Dendritic cell treated with granulocyte-macrophage colony-stimulating factor and Interleukin-4, amounts not matched to agents 40 ng/mL and 50 ng/mL, for 4 days (primary cell): ENCODE data around the gene DDX31.

Source experiments
- H3K27ac Mint-ChIP-seq: one replicate; pipeline ENCODE4 v1.8.0; 2022; ENCODE audit warnings: mild to moderate bottlenecking, mixed read lengths
- H3K27me3 Mint-ChIP-seq: one replicate; pipeline ENCODE4 v1.8.0; 2022; ENCODE audit warnings: mild to moderate bottlenecking, mixed read lengths
- H3K36me3 Mint-ChIP-seq: one replicate; pipeline ENCODE4 v1.8.0; 2022; ENCODE audit warnings: low read depth, mixed read lengths
- H3K4me1 Mint-ChIP-seq: one replicate; pipeline ENCODE4 v1.8.0; 2022; ENCODE audit warnings: low read depth, mixed read lengths
- H3K4me3 Mint-ChIP-seq: one replicate; pipeline ENCODE4 v1.8.0; 2022; ENCODE audit warnings: mild to moderate bottlenecking, moderate library complexity, mixed read lengths
- H3K9me3 Mint-ChIP-seq: one replicate; pipeline ENCODE4 v1.8.0; 2022; ENCODE audit warnings: mixed read lengths
- intact Hi-C: fragments of 100-400 bp; cut with micrococcal nuclease; formaldehyde crosslinking; loops from one replicate; pipeline ENCODE4 v1.15.0; 2022

The DDX31 gene

GRCh38 chr9:132697230-132697629 is 27.4 kb upstream of the DDX31 start:
- no peaks in the 10 kb centered on the region for H3K4me1 Mint-ChIP-seq
- no peak overlapping the region for H3K4me3 Mint-ChIP-seq
- no peak overlapping the region for H3K27ac Mint-ChIP-seq
- H3K27me3 Mint-ChIP-seq, result peaks cover 2% of the 10 kb centered on the region
- H3K9me3 Mint-ChIP-seq, result peaks cover 33% of the 10 kb centered on the region
- intact Hi-C loops, result loop anchor here (10.0 kb wide), 1 partner anchor 98 kb away; no protein-coding TSS in a partner anchor
- peaks cover 6% of the 10 kb centered on the region for H3K36me3 Mint-ChIP-seq

DNA sequence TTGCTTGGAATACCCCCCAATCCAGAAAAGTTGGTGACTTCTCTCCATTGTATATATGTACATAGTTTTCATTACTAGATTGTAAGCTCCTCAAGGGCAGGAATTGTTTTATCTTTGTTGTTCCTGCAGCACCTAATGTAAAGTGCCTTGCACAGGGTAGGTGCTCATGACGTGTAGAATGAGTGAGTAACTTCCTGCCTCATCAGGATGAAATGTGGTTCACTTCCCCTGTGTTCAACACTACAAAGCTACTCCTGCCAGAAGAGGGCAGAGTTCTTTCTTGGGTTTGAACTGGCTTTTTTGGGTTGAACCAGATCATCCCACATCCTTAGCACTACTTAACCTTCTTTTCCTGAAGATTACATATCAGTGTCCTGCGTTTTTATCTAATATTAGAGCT is 24.4 kb upstream of the DDX31 start:
- Mint-ChIP-seq H3K9me3 (peaks cover 33% of the 10 kb centered on the region), H3K27ac (no peak overlapping the region), H3K27me3 (no peaks in the 10 kb centered on the region), H3K4me3 (no peak overlapping the region), H3K4me1 (peaks cover 6% of the 10 kb centered on the region), H3K36me3 (peaks cover 28% of the 10 kb centered on the region)
- intact Hi-C loops, result loop anchor here (10.0 kb wide), 1 partner anchor 101 kb away; no protein-coding TSS in a partner anchor

GRCh38 chr9:132690696-132691095 is 20.9 kb upstream of the DDX31 start:
- H3K4me1 Mint-ChIP-seq, result peaks cover 6% of the 10 kb centered on the region
- no peak overlapping the region for H3K27ac Mint-ChIP-seq
- H3K9me3 Mint-ChIP-seq, result no peaks in the 10 kb centered on the region
- intact Hi-C loops, result loop anchor here (10.0 kb wide), 1 partner anchor 104 kb away; no protein-coding TSS in a partner anchor
- H3K4me3 Mint-ChIP-seq, result no peak overlapping the region
- H3K27me3 Mint-ChIP-seq, result no peaks in the 10 kb centered on the region
- peaks cover 58% of the 10 kb centered on the region for H3K36me3 Mint-ChIP-seq

DNA sequence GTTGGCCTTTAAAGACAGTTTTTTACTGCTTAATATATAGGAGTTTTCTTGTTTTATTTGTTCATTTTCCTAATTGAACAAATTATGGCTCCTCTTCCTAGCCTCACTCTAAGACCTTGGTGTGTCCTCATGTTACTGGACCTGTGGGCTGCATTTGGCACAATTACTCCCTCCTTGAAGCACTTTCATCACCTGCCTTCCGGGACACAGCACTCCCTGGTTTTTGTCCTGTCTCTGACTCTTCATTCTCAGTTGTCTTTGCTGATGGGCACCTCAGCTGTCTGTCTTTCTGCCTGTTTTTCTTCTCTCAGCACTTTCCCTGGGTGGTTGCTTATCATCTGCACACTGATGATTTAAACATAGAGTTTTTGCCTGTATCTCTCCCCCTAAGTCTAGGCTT is 14.1 kb upstream of the DDX31 start:
- no peak overlapping the region for H3K4me3 Mint-ChIP-seq
- intact Hi-C loops, result no loop called here
- H3K36me3 Mint-ChIP-seq, result peaks cover 76% of the 10 kb centered on the region
- H3K9me3 Mint-ChIP-seq, result no peaks in the 10 kb centered on the region
- H3K27me3 Mint-ChIP-seq, result no peaks in the 10 kb centered on the region
- H3K27ac Mint-ChIP-seq, result no peak overlapping the region
- H3K4me1 Mint-ChIP-seq, result no peaks in the 10 kb centered on the region

- no peaks in the 10 kb centered on the region for H3K27me3 Mint-ChIP-seq
- H3K9me3 Mint-ChIP-seq, result no peaks in the 10 kb centered on the region
- intact Hi-C loops, result no loop called here
- no peaks in the 10 kb centered on the region for H3K4me1 Mint-ChIP-seq
- H3K4me3 Mint-ChIP-seq, result no peak overlapping the region
- no peak overlapping the region for H3K27ac Mint-ChIP-seq
- peaks cover 78% of the 10 kb centered on the region for H3K36me3 Mint-ChIP-seq
Observed at GRCh38 chr9:132681561-132681960, 11.8 kb upstream of the DDX31 start.

- Mint-ChIP-seq H3K9me3 (no peaks in the 10 kb centered on the region), H3K36me3 (peaks cover 63% of the 10 kb centered on the region), H3K4me1 (no peaks in the 10 kb centered on the region), H3K4me3 (no peak overlapping the region), H3K27me3 (no peaks in the 10 kb centered on the region), H3K27ac (no peak overlapping the region)
- intact Hi-C loops, result no loop called here
Observed at GRCh38 chr9:132679946-132680625, 10.3 kb upstream of the DDX31 start.

GRCh38 chr9:132677976-132678375 is 8.2 kb upstream of the DDX31 start:
- Mint-ChIP-seq H3K4me3 (no peak overlapping the region), H3K27ac (no peak overlapping the region), H3K27me3 (no peaks in the 10 kb centered on the region), H3K4me1 (peaks cover 5% of the 10 kb centered on the region), H3K9me3 (no peaks in the 10 kb centered on the region), H3K36me3 (peaks cover 44% of the 10 kb centered on the region)
- intact Hi-C loops, result no loop called here

- H3K36me3 Mint-ChIP-seq, result peaks cover 44% of the 10 kb centered on the region
- intact Hi-C loops, result no loop called here
- no peaks in the 10 kb centered on the region for H3K9me3 Mint-ChIP-seq
- no peak overlapping the region for H3K4me3 Mint-ChIP-seq
- no peaks in the 10 kb centered on the region for H3K27me3 Mint-ChIP-seq
- no peak overlapping the region for H3K27ac Mint-ChIP-seq
- peaks cover 26% of the 10 kb centered on the region for H3K4me1 Mint-ChIP-seq
Observed at GRCh38 chr9:132674485-132674884, 4.7 kb upstream of the DDX31 start.

GRCh38 chr9:132673355-132673754 is 3.6 kb upstream of the DDX31 start:
- H3K4me1 Mint-ChIP-seq, result peaks cover 29% of the 10 kb centered on the region
- H3K27ac Mint-ChIP-seq, result no peak overlapping the region
- no peak overlapping the region for H3K4me3 Mint-ChIP-seq
- H3K9me3 Mint-ChIP-seq, result no peaks in the 10 kb centered on the region
- H3K36me3 Mint-ChIP-seq, result peaks cover 35% of the 10 kb centered on the region
- no peaks in the 10 kb centered on the region for H3K27me3 Mint-ChIP-seq
- intact Hi-C loops, result no loop called here

GRCh38 chr9:132672413-132672690 is 2.6 kb upstream of the DDX31 start:
- intact Hi-C loops, result no loop called here
- peaks cover 34% of the 10 kb centered on the region for H3K4me1 Mint-ChIP-seq

GRCh38 chr9:132671620-132672412 is 2.0 kb upstream of the DDX31 start:
- Mint-ChIP-seq H3K27me3 (no peaks in the 10 kb centered on the region), H3K9me3 (no peaks in the 10 kb centered on the region), H3K4me1 (peaks cover 34% of the 10 kb centered on the region), H3K27ac (no peak overlapping the region), H3K4me3 (peak overlapping the region; percentile 96), H3K36me3 (peaks cover 20% of the 10 kb centered on the region)
- intact Hi-C loops, result no loop called here

More at GRCh38 chr9:132672413-132672690, 2.6 kb upstream of the DDX31 start:
- no peak overlapping the region for H3K27ac Mint-ChIP-seq
- H3K27me3 Mint-ChIP-seq, result no peaks in the 10 kb centered on the region
- no peak overlapping the region for H3K4me3 Mint-ChIP-seq
- no peaks in the 10 kb centered on the region for H3K9me3 Mint-ChIP-seq
- H3K36me3 Mint-ChIP-seq, result peaks cover 25% of the 10 kb centered on the region

GRCh38 chr9:132670457-132671391 is 941 bp upstream of the DDX31 start, which contains the start of gene GTF3C4:
GTF3C4 (plus strand) TSS chr9:132670464; CDS start chr9:132670599, 135 bp downstream.
- no peaks in the 10 kb centered on the region for H3K27me3 Mint-ChIP-seq
- H3K4me1 Mint-ChIP-seq, result peaks cover 34% of the 10 kb centered on the region
- H3K27ac Mint-ChIP-seq, result peak within 1 kb of the TSS; percentile 97
- intact Hi-C loops, result no loop called here
- H3K36me3 Mint-ChIP-seq, result peaks cover 19% of the 10 kb centered on the region
- H3K4me3 Mint-ChIP-seq, result peak within 1 kb of the TSS; percentile 96
- H3K9me3 Mint-ChIP-seq, result no peaks in the 10 kb centered on the region

- intact Hi-C loops, result no loop called here
- Mint-ChIP-seq H3K27ac (peak overlapping the region; percentile 97), H3K9me3 (no peaks in the 10 kb centered on the region), H3K27me3 (no peaks in the 10 kb centered on the region), H3K36me3 (peaks cover 19% of the 10 kb centered on the region), H3K4me1 (peaks cover 34% of the 10 kb centered on the region), H3K4me3 (peak overlapping the region; percentile 96)
Observed at GRCh38 chr9:132669319-132669697, 475 bp downstream of the DDX31 start.

DNA sequence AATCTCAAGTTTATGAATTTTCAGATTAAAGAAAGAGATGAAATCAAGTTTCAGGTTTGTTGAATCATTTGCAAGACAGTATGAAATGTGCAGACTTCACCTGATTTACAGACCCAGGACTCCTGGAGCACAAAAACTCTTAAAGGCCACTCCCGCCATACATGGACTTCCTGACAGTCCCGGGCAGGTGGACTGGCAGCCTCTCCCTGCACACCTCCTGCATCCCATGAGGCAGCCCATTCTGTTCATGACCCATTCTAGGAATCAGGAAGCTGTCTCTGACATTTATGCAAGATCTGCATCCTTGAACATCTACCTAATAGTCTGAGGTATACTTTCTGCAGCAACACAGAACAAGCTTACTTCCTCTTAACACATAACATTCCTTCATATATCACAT is 5.9 kb downstream of the DDX31 start:
- H3K27ac Mint-ChIP-seq, result no peak overlapping the region
- no peaks in the 10 kb centered on the region for H3K9me3 Mint-ChIP-seq
- H3K4me3 Mint-ChIP-seq, result no peak overlapping the region
- H3K27me3 Mint-ChIP-seq, result no peaks in the 10 kb centered on the region
- H3K4me1 Mint-ChIP-seq, result peaks cover 14% of the 10 kb centered on the region
- intact Hi-C loops, result no loop called here
- H3K36me3 Mint-ChIP-seq, result no peaks in the 10 kb centered on the region
